ENCODE measurements around the gene ACVR2B. TPM values are rescaled to one million over a fixed set of nuclear protein-coding genes. Genes with fewer than 3 reads are reported as not detected.

ACVR2B gene
- total RNA-seq, 1 donor, result 1.6 TPM

DNA sequence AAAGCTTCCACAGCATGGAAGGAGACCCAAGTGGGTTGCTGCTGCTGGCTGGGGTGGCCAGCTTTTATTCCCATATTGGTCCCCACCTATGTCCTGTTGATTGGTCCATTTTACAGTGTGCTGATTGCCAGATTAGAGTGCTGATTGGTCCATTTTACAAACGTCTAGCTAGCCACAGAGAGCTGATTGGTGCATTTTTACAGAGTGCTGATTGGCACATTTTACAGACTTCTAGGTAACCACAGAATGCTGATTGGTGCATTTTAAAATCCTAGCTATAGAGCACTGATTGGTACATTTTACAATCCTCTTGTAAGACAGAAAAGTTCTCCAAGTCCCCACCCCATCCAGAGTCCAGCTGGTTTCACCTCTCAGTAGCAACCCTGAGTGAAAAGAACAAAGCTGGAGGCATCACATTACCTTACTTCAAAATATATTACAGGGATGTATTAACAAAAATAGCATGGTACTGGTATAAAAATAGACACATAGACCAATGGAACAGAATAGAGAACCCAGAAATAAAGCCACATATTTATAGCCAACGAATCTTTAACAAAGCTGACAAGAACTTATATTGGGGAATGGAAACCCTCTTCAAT is 7.5 kb upstream of the ACVR2B start:
- TF ChIP-seq, protein P1, sequence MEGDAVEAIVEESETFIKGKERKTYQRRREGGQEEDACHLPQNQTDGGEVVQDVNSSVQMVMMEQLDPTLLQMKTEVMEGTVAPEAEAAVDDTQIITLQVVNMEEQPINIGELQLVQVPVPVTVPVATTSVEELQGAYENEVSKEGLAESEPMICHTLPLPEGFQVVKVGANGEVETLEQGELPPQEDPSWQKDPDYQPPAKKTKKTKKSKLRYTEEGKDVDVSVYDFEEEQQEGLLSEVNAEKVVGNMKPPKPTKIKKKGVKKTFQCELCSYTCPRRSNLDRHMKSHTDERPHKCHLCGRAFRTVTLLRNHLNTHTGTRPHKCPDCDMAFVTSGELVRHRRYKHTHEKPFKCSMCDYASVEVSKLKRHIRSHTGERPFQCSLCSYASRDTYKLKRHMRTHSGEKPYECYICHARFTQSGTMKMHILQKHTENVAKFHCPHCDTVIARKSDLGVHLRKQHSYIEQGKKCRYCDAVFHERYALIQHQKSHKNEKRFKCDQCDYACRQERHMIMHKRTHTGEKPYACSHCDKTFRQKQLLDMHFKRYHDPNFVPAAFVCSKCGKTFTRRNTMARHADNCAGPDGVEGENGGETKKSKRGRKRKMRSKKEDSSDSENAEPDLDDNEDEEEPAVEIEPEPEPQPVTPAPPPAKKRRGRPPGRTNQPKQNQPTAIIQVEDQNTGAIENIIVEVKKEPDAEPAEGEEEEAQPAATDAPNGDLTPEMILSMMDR (IDR thresholded peaks at IDR 0.05; ENCODE audit: insufficient read depth, low read length), result no peak
- H3K4me3 ChIP-seq (ENCODE audit: low read depth, low read length), result no peak overlapping the region
- no peak for DNase-seq (ENCODE audit: low read depth)

- DNase-seq (ENCODE audit: low read depth), result no peak
- no peak overlapping the region for H3K4me3 ChIP-seq (ENCODE audit: low read depth, low read length)
- TF ChIP-seq, protein P1 (IDR thresholded peaks at IDR 0.05; ENCODE audit: insufficient read depth, low read length), result no peak
Observed at GRCh38 chr3:38446812-38447211, 6.9 kb upstream of the ACVR2B start.

- H3K4me3 ChIP-seq (ENCODE audit: low read depth, low read length), result no peak overlapping the region
- TF ChIP-seq, protein P1 (IDR thresholded peaks at IDR 0.05; ENCODE audit: insufficient read depth, low read length), result no peak
- DNase-seq (ENCODE audit: low read depth), result no peak
Observed at GRCh38 chr3:38450853-38451252, 2.8 kb upstream of the ACVR2B start.

DNA sequence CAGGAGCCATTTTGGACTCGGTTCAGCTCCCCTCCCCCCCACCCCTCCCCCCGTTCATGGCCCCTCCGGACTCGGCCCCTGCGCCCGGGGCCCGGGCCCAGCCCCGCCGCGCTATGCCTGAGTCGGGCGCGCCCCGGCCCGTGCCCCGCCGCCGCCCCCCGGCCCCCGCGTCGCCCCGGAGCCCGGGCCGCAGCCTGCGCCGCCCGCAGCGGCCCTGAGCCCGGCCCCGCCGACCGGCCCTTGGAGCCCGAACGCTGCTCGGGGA is 155 bp downstream of the ACVR2B start:
- TF ChIP-seq, protein P1 (IDR thresholded peaks at IDR 0.05; ENCODE audit: insufficient read depth, low read length), result no peak
- H3K4me3 ChIP-seq (ENCODE audit: low read depth, low read length), result peak overlapping the region; percentile 69
- no peak for DNase-seq (ENCODE audit: low read depth)

DNA sequence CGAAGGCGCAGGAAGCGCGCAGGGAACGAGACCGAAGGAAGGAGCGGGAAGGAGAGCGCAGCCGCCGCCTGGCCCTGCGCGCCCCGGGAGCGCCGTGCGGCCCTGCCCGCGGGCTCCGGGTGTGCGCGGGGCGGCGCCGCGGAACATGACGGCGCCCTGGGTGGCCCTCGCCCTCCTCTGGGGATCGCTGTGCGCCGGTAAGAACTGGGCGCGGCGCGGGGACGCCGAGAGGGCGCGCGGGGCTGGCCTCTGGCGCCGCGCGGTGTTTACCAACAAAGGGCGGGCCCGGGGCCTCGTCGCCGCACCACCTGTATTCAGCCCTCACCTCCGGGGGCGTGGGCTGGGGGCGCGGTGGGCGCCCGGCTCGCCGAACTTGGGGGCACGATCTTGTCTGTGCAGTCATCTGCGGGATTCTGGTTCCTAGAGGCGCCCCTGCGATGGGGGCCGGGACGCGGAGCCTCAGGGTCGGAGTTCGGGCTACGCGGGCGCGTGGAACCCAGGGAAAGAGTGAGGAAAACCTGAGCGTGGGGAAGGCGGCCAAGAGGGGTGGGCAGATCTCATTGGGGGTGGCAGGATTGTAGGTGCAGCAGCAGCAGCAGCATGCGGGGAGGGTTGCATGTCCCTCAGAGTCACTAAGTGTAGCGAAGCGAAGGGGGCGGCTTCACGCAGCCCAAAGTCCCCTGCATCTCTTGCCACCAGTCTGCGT is 641 bp downstream of the ACVR2B start:
- no peak for DNase-seq (ENCODE audit: low read depth)
- peak overlapping the region; percentile 69 for H3K4me3 ChIP-seq (ENCODE audit: low read depth, low read length)
- TF ChIP-seq, protein P1 (IDR thresholded peaks at IDR 0.05; ENCODE audit: insufficient read depth, low read length), result no peak

- no peak for DNase-seq (ENCODE audit: low read depth)
- peak overlapping the region; percentile 69 for H3K4me3 ChIP-seq (ENCODE audit: low read depth, low read length)
- TF ChIP-seq, protein P1 (IDR thresholded peaks at IDR 0.05; ENCODE audit: insufficient read depth, low read length), result no peak
Observed at GRCh38 chr3:38454884-38455638, 1.4 kb downstream of the ACVR2B start.

All from fibroblast of the aortic adventitia (primary cell).